Endothelial cell of umbilical vein (primary cell): ENCODE measurements around the gene ESAM.

Experiments
- EZH2 ChIP-seq: IDR thresholded peaks from 2 replicates; pipeline ENCODE4 v1.6.1; 2012; ENCODE audit warnings: borderline replicate concordance, low read depth, mild to moderate bottlenecking, moderate library complexity, low read length, inconsistent platforms; ENCODE audit not compliant: severe bottlenecking
- TF ChIP-seq, protein P1 (sequence below), 2 donors: IDR thresholded peaks; 1 replicate in 1 of 2; 2 replicates in 1 of 2; pipeline ENCODE4 v1.5.1; 2011; ENCODE audit warnings: low read length in 2 of 2, mild to moderate bottlenecking in 2 of 2, moderate library complexity in 2 of 2, control low read depth in 1 of 2, inconsistent platforms in 1 of 2, low read depth in 1 of 2; ENCODE audit not compliant: insufficient read depth in 1 of 2; ENCODE audit errors: extremely low read depth in 1 of 2

DNA sequence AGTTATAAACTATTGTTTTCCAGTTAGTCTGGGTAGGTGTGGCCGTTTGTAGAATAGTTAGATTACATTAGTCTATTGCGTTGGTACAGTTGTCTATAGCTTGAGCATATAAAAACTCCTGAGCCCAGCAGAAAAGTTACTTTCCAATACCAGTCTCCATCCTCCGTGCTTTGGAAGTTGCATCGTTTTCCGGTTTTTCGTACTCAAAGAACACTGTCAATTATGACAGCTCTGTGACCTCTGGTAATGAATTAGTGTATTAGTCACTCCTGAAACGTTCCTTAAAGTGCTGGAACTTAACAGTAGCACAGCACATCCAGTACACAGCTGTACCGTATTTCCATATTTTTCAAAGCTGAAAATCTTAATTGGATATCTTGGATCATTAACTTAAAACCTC is 38.9 kb upstream of the ESAM start:
- TF ChIP-seq, protein P1, sequence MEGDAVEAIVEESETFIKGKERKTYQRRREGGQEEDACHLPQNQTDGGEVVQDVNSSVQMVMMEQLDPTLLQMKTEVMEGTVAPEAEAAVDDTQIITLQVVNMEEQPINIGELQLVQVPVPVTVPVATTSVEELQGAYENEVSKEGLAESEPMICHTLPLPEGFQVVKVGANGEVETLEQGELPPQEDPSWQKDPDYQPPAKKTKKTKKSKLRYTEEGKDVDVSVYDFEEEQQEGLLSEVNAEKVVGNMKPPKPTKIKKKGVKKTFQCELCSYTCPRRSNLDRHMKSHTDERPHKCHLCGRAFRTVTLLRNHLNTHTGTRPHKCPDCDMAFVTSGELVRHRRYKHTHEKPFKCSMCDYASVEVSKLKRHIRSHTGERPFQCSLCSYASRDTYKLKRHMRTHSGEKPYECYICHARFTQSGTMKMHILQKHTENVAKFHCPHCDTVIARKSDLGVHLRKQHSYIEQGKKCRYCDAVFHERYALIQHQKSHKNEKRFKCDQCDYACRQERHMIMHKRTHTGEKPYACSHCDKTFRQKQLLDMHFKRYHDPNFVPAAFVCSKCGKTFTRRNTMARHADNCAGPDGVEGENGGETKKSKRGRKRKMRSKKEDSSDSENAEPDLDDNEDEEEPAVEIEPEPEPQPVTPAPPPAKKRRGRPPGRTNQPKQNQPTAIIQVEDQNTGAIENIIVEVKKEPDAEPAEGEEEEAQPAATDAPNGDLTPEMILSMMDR (IDR thresholded peaks at IDR 0.05; ENCODE audit: extremely low read depth in 1 of 2, insufficient read depth in 1 of 2, low read depth in 1 of 2, low read length in 2 of 2) = no peak
- TF ChIP-seq EZH2 = no peak
